Endodermal cell (in vitro differentiated cells): ENCODE data around the gene CEBPZ. TPM values are rescaled to one million over a fixed set of nuclear protein-coding genes. Genes with fewer than 3 reads are reported as not detected.

Experiments used
- DNase-seq: peaks from one replicate; pipeline ENCODE4 v3.0.0-alpha.2; 2017
- H3K27ac ChIP-seq: 2 replicates; pipeline ENCODE4 v1.5.1; 2013; ENCODE audit warnings: mild to moderate bottlenecking, low read depth, low read length, moderate library complexity
- H3K27me3 ChIP-seq: 2 replicates; pipeline ENCODE4 v1.6.1; 2013; ENCODE audit warnings: mild to moderate bottlenecking, low read length, moderate library complexity; ENCODE audit not compliant: insufficient read depth, control insufficient read depth, poor library complexity, severe bottlenecking
- H3K36me3 ChIP-seq: 2 replicates; pipeline ENCODE4 v1.7.0; 2013; ENCODE audit warnings: mild to moderate bottlenecking, low read length, moderate library complexity; ENCODE audit not compliant: control insufficient read depth, insufficient read depth
- H3K4me1 ChIP-seq: one replicate; pipeline ENCODE4 v1.7.0; 2013; ENCODE audit warnings: low read length; ENCODE audit not compliant: control insufficient read depth, insufficient read depth
- H3K4me3 ChIP-seq: 2 replicates; pipeline ENCODE4 v1.5.1; 2013; ENCODE audit warnings: mild to moderate bottlenecking, low read length, moderate library complexity
- H3K9ac ChIP-seq: 2 replicates; pipeline ENCODE4 v1.6.1; 2013; ENCODE audit warnings: mild to moderate bottlenecking, low read length, moderate library complexity; ENCODE audit not compliant: poor library complexity, severe bottlenecking; ENCODE audit errors: extremely low read depth
- H3K9me3 ChIP-seq: 2 replicates; pipeline ENCODE4 v1.6.1; 2013; ENCODE audit warnings: mild to moderate bottlenecking, low read length, moderate library complexity; ENCODE audit not compliant: control insufficient read depth
- H3K27ac Mint-ChIP-seq: 2 replicates; pipeline ENCODE4 v1.8.0; 2020; ENCODE audit warnings: mixed read lengths
- H3K27me3 Mint-ChIP-seq: 2 replicates; pipeline ENCODE4 v1.8.0; 2021; ENCODE audit warnings: mild to moderate bottlenecking, mixed read lengths; ENCODE audit not compliant: insufficient read depth
- H3K36me3 Mint-ChIP-seq: 2 replicates; pipeline ENCODE4 v1.8.0; 2020; ENCODE audit warnings: low read depth, mixed read lengths
- H3K4me1 Mint-ChIP-seq: 2 replicates; pipeline ENCODE4 v1.8.0; 2020; ENCODE audit warnings: mixed read lengths
- H3K4me3 Mint-ChIP-seq: 2 replicates; pipeline ENCODE4 v1.8.0; 2020; ENCODE audit warnings: mild to moderate bottlenecking, moderate library complexity, mixed read lengths
- H3K9me3 Mint-ChIP-seq: 2 replicates; pipeline ENCODE4 v1.8.0; 2020; ENCODE audit warnings: mild to moderate bottlenecking, mixed read lengths
- WGBS, 2 experiments: methylation state at CpG; one replicate each; pipeline versions ENCODE4 v1.1.5 to v1.1.7; 2013; ENCODE audit warnings: missing lambda C conversion rate in 2 of 2, mixed read lengths in 1 of 2; ENCODE audit not compliant: insufficient coverage in 1 of 2, insufficient read length in 1 of 2; 5-methylcytosine and 5-hydroxymethylcytosine counted together
- total RNA-seq, 2 donors: library from RNA; stranded (reverse); fragmentation: NEBNext Ultra II Directional in 1 of 2; extraction: Animal tissue kit (Norgen Biotek cat#: 25700) in 1 of 2; gene quantifications; 2 replicates in 1 of 2; 3 replicates in 1 of 2; pipeline ENCODE4 v1.2.1, GENCODE V29; 2021
- TF ChIP-seq, protein P1 (sequence below): fragments of 200-600 bp; sonication (generic); conservative IDR thresholded peaks from 2 replicates; pipeline ENCODE4 v1.5.0; 2021; ENCODE audit warnings: antibody characterized with exemption, mild to moderate bottlenecking

CEBPZ gene
- total RNA-seq, 2 donors from 2014 or later = 66.9 to 80.5 TPM

DNA sequence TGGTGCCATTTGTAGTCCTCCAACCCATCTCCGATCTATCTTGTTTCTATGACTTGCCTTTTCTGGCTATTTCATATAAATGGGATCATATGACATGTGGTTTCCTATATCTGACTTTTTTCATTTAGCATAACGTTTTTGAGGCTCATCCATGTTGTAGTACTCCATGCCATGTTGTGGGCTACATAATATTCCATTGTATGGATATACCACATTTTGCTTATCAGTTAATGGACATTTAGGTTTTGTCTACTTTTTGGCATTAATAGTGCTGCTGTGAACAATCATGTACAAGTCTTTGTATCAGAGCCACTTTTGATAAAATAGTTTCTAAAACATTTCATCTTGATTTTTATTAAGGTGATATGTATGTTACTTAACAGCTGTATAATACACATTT, 27.7 kb downstream of the CEBPZ start:
- Histone ChIP-seq H3K9me3 (peaks cover 47% of the 10 kb centered on the region), H3K27me3 (no peaks in the 10 kb centered on the region), H3K9ac (no peak overlapping the region), H3K4me3 (peak overlapping the region; percentile 62), H3K4me1 (peaks cover 1% of the 10 kb centered on the region), H3K27ac (no peak overlapping the region), H3K36me3 (peaks cover 65% of the 10 kb centered on the region)
- H3K9me3 Mint-ChIP-seq = peaks cover 37% of the 10 kb centered on the region
- peaks cover 34% of the 10 kb centered on the region for H3K4me1 Mint-ChIP-seq
- H3K27ac Mint-ChIP-seq = no peak overlapping the region
- 83 to 95% methylated on average over 1 to 2 of the region's 2 CpGs for WGBS, 2 experiments
- no peak overlapping the region for H3K4me3 Mint-ChIP-seq
- no peaks in the 10 kb centered on the region for H3K27me3 Mint-ChIP-seq
- no peak for DNase-seq
- TF ChIP-seq, protein P1, sequence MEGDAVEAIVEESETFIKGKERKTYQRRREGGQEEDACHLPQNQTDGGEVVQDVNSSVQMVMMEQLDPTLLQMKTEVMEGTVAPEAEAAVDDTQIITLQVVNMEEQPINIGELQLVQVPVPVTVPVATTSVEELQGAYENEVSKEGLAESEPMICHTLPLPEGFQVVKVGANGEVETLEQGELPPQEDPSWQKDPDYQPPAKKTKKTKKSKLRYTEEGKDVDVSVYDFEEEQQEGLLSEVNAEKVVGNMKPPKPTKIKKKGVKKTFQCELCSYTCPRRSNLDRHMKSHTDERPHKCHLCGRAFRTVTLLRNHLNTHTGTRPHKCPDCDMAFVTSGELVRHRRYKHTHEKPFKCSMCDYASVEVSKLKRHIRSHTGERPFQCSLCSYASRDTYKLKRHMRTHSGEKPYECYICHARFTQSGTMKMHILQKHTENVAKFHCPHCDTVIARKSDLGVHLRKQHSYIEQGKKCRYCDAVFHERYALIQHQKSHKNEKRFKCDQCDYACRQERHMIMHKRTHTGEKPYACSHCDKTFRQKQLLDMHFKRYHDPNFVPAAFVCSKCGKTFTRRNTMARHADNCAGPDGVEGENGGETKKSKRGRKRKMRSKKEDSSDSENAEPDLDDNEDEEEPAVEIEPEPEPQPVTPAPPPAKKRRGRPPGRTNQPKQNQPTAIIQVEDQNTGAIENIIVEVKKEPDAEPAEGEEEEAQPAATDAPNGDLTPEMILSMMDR = no peak
- peaks cover 76% of the 10 kb centered on the region for H3K36me3 Mint-ChIP-seq

DNA sequence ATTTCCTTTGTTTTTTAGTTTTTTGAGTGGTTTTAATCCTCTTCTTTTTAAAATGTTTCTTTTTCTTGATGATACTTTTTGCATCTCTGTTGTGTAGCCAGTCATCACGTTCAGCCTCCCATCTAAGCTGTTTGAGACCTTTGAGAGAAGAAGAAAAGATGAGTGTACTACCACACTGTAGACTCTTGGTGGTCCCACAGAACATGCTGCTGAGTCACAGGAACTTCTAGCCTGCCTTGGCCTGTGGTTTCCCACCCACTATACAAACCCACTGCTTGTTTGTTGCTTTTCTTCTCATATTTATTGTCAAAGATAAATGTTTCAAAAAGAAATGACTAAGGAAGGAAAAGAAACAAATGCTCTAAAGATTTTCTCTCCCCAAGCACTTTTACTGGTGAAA, 29.6 kb downstream of the CEBPZ start:
- Mint-ChIP-seq H3K27me3 (no peaks in the 10 kb centered on the region), H3K4me3 (no peak overlapping the region), H3K9me3 (peaks cover 18% of the 10 kb centered on the region), H3K36me3 (peaks cover 57% of the 10 kb centered on the region), H3K4me1 (peaks cover 29% of the 10 kb centered on the region), H3K27ac (no peak overlapping the region)
- peaks cover 4% of the 10 kb centered on the region for H3K4me1 ChIP-seq
- peaks cover 28% of the 10 kb centered on the region for H3K9me3 ChIP-seq
- no peak for DNase-seq
- no peak overlapping the region for H3K27ac ChIP-seq
- peaks cover 48% of the 10 kb centered on the region for H3K36me3 ChIP-seq
- TF ChIP-seq, protein P1 = peak; percentile 13
- WGBS, 2 experiments = 89% methylated on average over 1 of the region's 1 CpG; no CpG with 5 or more reads in 1 of the 2 experiments
- no peak overlapping the region for H3K4me3 ChIP-seq
- no peak overlapping the region for H3K9ac ChIP-seq
- no peaks in the 10 kb centered on the region for H3K27me3 ChIP-seq

DNA sequence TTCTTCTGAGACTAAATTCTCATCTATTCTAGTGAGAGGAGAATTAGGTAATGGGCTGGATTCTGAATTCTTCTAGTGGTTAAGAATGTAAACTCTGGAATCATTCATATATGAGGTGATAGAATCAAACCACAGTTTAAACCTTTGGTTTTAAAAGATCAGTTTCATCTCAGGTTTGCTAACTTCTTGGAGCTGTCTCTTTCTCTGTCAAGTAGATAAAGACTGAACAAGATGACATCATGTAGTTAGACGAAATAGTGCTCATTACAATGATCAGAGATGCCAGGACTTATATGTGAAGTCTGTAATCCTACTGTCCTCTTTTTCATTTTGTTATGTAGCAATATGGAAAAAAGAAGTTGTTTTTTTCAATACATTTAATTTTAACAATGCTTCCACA, 30.2 kb downstream of the CEBPZ start:
- Mint-ChIP-seq H3K27ac (no peak overlapping the region), H3K4me3 (no peak overlapping the region), H3K36me3 (peaks cover 53% of the 10 kb centered on the region), H3K4me1 (peaks cover 26% of the 10 kb centered on the region), H3K9me3 (peaks cover 20% of the 10 kb centered on the region), H3K27me3 (no peaks in the 10 kb centered on the region)
- Histone ChIP-seq H3K36me3 (peaks cover 43% of the 10 kb centered on the region), H3K9me3 (peaks cover 22% of the 10 kb centered on the region), H3K27ac (no peak overlapping the region), H3K27me3 (no peaks in the 10 kb centered on the region), H3K4me1 (peaks cover 4% of the 10 kb centered on the region), H3K4me3 (no peak overlapping the region), H3K9ac (no peak overlapping the region)
- TF ChIP-seq, protein P1 = no peak
- no peak for DNase-seq
- 91% methylated on average over 1 of the region's 1 CpG; no CpG with 5 or more reads in 1 of the 2 experiments for WGBS, 2 experiments
